Skin of body (tissue), 2 donors: ENCODE measurements around the gene LRRC8C. TPM values are rescaled to one million over a fixed set of nuclear protein-coding genes. Genes with fewer than 3 reads are reported as not detected.
A peak's percentile ranks its signal among the peaks of the same experiment; 100 is the strongest.
"Not testable (repeated sequence)": the region's sequence is repeated elsewhere in the genome, so short reads cannot be mapped to it uniquely, and the experiment has no call there.

Experiments
- DNase-seq: peaks from one replicate; lab custom pipeline; 2025; lab: John Stamatoyannopoulos, UW
- total RNA-seq: library from RNA; depleted of rRNA; stranded (reverse); fragments of >200 nt; gene quantifications from one replicate; pipeline ENCODE4 v1.2.3, GENCODE V29; 2014

Gene LRRC8C
- total RNA-seq, 1 donor from 2014 or later: 9.7 TPM

DNA sequence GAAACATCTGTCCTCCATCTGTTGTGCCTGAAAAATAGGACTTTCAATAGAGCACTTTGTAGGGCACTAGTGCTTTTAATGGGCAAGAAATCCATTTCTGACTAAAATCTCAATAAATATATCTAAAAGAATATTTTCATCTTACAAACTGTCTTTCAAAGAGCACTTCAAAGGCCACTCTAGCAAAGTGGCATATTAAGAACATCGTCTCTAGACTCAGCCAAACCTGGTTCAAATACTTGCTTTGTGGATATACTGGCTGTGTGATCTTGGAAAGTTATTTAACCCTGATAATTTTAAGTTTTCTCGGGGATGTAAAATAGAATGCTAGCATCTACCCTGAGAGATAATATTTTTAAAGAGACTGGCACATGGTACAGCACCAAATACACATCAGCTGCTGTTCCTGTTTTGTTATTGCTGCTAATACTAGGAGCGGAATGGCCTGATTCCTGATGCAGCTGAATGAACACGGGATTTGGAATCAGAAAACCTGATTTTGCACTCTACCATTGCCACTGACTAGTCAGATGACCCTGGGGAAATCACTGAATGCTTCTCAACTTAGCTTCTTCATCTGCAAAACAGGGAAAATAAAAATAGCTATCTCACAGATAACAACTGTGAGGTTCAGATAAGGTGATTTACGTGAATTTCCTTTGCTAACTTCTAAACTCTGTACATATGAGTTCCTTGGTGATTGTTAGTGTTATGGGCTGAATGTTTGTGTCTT, 25.2 kb upstream of the LRRC8C start:
- DNase-seq: no peak

DNA sequence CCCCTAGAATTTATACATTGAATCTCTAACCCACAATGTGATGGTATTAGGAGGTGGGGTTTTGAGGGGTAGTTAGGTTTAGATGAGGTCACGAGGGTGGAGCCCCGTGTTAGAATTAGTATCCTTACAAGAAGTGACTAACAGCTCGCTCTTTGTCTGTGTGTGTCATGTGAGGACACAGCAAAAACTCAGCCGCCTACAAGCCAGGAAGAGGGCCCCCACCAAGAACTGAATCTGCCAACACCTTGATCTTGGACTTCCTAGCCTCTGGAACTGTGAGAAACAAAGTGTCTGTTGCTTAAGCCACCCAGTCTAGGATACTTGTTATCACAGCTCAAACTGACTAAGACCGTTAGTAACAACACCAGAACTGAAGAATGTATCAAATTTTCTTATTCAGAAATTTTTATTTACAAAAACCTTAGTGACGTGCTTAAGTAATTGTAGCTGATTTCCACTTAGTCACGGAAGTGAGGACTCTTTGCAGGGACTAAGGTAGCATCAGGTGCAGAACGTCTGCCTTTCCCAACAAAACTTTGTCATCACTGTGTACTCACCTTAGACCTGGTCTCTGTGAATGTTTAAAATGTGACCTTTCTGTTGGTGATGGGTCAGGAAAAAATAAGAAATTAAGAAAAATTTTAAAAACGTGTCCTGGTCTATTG, 24.5 kb upstream of the LRRC8C start:
- no peak for DNase-seq

DNA sequence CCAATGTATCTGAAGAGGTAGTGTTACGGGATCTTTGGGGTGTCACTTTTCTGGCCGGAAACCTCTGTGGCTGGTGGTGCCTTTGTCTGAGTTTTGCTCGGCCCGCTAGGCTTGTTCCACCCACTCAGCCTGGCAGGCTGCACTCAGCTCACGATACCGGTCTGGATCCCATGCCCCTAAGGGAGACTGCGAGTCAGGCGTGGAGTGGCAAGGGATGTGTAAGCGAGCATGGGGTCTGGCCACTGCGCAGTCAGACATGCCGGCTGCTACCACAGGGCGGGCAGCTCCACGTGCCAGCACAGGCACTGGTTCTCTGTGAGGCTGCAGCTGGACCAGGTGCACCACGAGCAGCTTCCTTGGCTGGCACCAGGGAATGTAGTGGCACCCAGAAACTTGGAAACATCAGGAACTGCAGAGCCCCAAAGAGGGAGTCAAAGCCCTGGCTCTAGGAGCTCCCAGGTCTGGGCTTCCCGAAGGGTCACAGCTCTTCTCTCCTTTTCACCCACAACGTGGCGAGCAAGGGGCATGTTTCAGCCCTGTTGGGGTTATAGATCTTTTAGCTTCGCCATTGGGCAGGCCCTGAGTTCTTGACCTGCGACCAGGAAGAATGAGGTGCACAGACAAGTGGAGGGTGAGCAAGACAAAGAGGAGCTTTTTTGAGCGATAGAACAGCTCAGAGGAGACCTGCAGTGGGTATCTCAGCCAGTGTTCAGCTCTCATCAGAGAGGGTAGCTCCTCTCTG, 23.8 kb upstream of the LRRC8C start:
- no peak for DNase-seq

GRCh38 chr1:89609781-89610456, 23.0 kb upstream of the LRRC8C start:
- no peak for DNase-seq

GRCh38 chr1:89610457-89611011, 22.4 kb upstream of the LRRC8C start:
- DNase-seq: no peak

- no peak for DNase-seq
Measured at GRCh38 chr1:89611721-89612120, 21.2 kb upstream of the LRRC8C start.

GRCh38 chr1:89613928-89614327, 19.0 kb upstream of the LRRC8C start:
- no peak for DNase-seq

DNA sequence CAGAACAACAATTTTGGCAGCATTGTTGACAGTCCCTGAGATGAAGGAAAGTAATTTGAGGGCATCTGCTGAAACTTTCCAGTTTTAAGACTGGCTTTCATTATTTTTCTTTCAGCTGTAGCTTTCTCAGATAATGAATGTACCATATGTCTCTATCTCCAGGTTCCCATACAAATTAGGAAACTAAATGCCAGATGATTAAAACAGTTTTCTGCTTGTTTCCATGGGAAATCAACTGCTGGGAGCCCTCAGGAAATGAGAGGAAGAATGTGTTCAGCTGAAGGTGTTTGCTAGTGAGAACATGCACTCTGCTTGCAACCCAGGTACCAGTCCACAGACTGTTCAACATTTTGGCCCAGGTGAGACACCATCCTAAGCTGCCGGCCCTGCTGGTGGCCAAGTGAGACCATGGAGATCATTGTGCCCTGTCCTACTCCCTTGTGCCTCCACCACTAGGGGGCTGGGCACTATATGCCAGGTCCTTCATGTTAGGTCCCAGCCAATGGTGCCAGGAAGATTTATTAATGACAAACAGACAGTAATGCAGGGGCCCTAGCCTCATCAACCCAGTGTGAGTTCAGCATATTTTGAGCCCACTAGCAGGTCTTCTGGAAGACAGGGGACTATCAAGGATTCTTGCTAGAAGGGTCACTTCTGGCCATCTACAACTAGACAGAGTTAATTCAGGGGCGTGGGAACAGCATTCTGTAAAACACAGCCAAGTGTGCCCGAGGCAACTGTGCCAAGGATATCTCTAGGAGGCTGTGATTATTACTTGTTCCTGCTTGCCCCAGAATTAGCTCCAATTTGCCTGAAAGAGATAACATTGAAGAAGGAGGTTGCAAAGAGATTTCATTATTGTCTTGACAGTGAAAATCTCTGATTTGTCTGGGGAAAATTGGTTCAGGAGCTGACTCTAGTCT, 17.0 kb upstream of the LRRC8C start:
- DNase-seq: peak; percentile 54

GRCh38 chr1:89616844-89617627, 15.9 kb upstream of the LRRC8C start:
- no peak for DNase-seq

DNA sequence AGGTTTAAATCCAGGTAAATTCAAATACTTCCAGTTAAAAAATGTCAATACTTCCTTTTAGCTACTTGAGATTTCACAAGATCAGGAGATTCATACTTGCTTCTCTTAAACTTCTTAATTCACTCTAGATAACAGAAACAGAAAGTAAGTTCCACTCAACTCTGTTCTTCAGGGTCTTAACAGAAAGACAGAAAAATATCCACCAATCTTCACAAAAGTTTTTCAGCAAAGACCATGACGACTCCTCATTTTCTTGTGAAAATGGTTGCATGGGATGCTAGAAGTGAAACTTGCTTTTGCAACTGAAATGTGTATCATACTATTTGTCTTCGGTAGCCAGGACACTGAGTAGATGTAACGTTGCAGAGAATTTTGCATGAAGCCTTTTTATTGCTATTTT, 12.3 kb upstream of the LRRC8C start:
- no peak for DNase-seq

DNA sequence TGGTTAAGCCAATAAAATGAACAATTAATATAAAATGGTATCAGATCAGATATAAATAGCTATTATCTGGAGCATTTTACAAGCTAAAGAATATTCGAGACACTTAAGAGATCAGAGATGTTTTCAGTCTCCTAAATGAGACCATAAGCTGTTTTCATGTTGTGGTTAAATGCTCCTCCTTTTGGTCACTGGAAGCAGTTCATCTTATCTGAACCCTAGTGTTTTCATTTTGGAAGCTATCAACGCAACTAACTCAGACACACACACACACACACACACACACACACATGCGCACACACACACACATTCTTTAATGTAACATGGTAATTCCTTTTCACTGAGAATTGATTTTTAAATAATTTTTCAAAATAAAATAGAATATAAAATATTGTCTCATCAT, 10.0 kb upstream of the LRRC8C start:
- DNase-seq: no peak

- DNase-seq: no peak
Measured at GRCh38 chr1:89624314-89624713, 8.6 kb upstream of the LRRC8C start.

DNA sequence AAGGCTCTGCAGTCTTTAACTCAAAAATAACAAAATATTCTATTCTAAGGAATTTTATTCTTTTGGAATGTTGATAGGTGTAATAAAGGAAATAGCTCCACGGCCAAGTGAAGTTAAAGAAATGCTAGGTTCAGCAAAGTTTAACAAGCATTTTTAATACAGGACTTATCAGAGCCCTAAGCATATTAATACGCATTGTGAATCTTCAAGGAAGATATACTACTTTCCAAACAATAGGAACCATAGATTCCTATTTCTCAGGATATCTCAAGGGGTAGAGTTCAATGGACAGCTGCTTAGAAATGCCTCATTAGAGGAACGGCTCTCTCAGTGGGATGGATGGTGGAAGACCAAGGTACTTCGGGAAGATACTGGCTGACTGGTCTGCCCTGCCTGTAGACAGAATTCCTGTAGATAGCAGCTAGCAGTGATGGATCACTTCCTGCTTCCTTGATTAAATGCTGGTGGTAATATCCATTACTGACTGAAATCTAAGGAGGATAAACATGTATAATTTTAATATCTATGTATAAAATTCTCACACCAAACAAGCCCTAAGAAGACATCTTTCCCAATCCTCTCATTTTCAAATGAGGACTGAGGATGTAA, 8.1 kb upstream of the LRRC8C start:
- DNase-seq: no peak

GRCh38 chr1:89627596-89627962, 5.3 kb upstream of the LRRC8C start:
- DNase-seq: no peak

DNA sequence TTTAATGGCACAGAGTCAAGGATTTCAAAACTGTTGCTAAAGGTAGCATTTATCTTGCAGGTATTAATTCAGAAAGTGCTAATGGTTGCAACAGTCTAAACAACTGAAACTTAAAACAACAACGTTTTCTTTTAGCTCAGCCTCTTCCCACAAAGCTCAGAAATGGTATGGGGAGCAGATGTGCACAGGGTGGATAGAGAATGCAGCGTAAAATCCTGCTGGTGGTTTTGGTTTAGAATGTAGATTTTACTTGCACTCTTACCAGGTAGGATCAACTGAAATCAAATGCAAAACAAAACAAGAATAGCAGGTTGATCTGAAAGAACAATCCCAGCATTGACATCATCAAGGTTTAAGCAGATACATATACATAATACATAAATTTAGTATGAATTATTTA, 3.8 kb upstream of the LRRC8C start:
- peak; percentile 48 for DNase-seq

DNA sequence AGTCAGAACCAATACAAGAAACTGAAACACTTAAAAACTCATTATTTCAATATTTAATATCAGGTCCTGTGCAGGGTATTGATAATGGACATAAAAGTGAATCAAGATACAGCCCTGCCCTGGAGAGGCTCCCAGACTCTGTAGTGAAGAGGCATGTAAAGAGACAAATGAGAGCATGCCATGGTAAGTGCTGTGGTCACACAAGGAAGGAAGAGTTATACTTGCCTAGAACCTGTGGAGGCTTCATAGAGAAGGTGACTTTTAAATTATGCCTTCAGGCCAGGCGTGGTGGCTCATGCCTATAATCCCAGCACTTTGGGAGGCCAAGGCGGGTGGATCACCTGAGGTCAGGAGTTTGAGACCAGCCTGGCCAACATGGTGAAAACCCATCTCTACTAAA, 3.3 kb upstream of the LRRC8C start:
- DNase-seq: not testable (repeated sequence)

- no peak for DNase-seq
Measured at GRCh38 chr1:89630048-89630447, 2.9 kb upstream of the LRRC8C start.

DNA sequence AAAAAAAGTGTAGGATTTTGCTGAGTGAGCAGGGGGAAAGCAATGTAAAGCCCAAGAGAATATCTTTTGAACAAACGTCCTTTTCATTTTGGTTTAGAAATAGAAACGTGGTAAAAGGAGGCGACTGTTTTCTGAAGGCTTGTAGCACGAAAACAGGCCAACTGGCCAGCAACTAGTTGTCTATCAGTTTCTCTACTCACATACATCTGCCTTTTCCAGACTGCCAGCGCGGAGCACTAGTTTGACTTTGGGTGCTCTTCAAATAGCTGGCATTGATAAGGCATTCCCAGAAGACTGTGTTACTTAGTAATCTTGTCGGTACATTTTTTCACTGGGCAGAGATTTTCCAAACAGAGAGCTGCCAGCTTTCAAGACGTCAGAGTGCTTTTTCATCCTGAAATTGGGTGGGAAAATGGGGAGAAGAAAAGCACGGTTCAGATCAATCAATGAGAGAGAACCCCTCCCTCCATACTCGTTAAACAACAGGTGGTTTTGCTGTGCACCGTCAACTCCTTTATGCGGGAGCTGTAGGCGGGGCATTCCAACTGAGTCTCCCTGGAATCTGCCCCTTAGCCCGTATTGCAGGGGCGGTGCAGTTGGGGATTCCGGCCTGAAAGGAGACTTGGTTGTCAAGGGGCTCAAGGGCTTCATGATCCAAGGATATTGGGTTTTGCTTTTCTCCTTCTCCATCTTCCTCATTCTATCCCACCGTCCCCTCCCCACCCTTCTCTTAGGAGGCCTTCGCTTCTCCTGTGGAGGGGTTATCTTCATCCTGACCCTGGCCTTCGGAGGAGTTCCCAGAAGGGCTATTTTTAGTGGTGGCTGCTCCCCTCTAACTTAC, 884 bp upstream of the LRRC8C start:
- no peak for DNase-seq
